K562 (cell line): ENCODE measurements around the gene CCDC106. TPM values are rescaled to one million over a fixed set of nuclear protein-coding genes. Genes with fewer than 3 reads are reported as not detected.

Source experiments
- ADNP ChIP-seq: fragments of 200-800 bp; sonication (Bioruptor generic); IDR thresholded peaks from 2 replicates; pipeline ENCODE4 v1.6.1; 2016; ENCODE audit warnings: missing genetic modification characterization, missing compliant biosample characterization
- CBX5 ChIP-seq: IDR thresholded peaks from 2 replicates; pipeline ENCODE4 v1.6.1; 2014; ENCODE audit warnings: low read depth, borderline replicate concordance
- CCAR2 ChIP-seq: fragments of 200-400 bp; formaldehyde crosslinking; IDR thresholded peaks from 2 replicates; pipeline ENCODE4 v1.6.1; 2017; ENCODE audit warnings: mild to moderate bottlenecking, low read depth, low read length
- CHCHD3 ChIP-seq: fragments of 250-450 bp; sonication (Bioruptor Pico); IDR thresholded peaks from 2 replicates; pipeline ENCODE4 v2.1.2; 2022; ENCODE audit warnings: mild to moderate bottlenecking
- FOXK2 ChIP-seq, 2 experiments: fragments of 450-650 bp; IDR thresholded peaks in 1 of 2; conservative IDR thresholded peaks in 1 of 2; 2 replicates each; pipeline ENCODE4 v1.6.1; 2016; ENCODE audit warnings: low read depth in 2 of 2, mild to moderate bottlenecking in 1 of 2
- HCFC1 ChIP-seq: IDR thresholded peaks from 2 replicates; pipeline ENCODE4 v1.6.1; 2012; ENCODE audit warnings: low read depth, low read length, improper control_type of control experiment
- HDAC3 ChIP-seq: fragments of 450-650 bp; IDR thresholded peaks from 2 replicates; pipeline ENCODE4 v1.6.1; 2018; ENCODE audit warnings: borderline replicate concordance, mild to moderate bottlenecking, moderate library complexity; ENCODE audit not compliant: partially characterized antibody
- HDAC8 ChIP-seq: fragments of 450-650 bp; IDR thresholded peaks from 2 replicates; pipeline ENCODE4 v1.6.1; 2016; ENCODE audit warnings: mild to moderate bottlenecking, missing genetic modification characterization, moderate library complexity, missing compliant biosample characterization
- HMG20B ChIP-seq: fragments of 250-450 bp; sonication (Bioruptor Pico); IDR thresholded peaks from 2 replicates; pipeline ENCODE4 v1.5.0; 2021; ENCODE audit warnings: mild to moderate bottlenecking
- MXI1 ChIP-seq: IDR thresholded peaks from 2 replicates; pipeline ENCODE4 v1.6.1; 2011; ENCODE audit warnings: low read depth, mild to moderate bottlenecking, improper control_type of control experiment, low read length
- NCOA1 ChIP-seq: fragments of 450-650 bp; IDR thresholded peaks from 2 replicates; pipeline ENCODE4 v1.6.1; 2016; ENCODE audit warnings: low read depth
- NR3C1 ChIP-seq: sonication (generic); formaldehyde crosslinking; IDR thresholded peaks from 2 replicates; pipeline ENCODE4 v1.8.1; 2022; ENCODE audit warnings: missing genetic modification reagents
- POLR2H ChIP-seq: IDR thresholded peaks from 2 replicates; pipeline ENCODE4 v1.6.1; 2016; ENCODE audit warnings: missing genetic modification characterization, low read depth, mild to moderate bottlenecking, control low read depth, missing compliant biosample characterization, moderate library complexity
- PTRF ChIP-seq: fragments of 450-650 bp; IDR thresholded peaks from 2 replicates; pipeline ENCODE4 v1.6.1; 2016; ENCODE audit warnings: mild to moderate bottlenecking, missing genetic modification characterization, missing compliant biosample characterization
- RB1 ChIP-seq: fragments of 450-650 bp; IDR thresholded peaks from 2 replicates; pipeline ENCODE4 v1.6.1; 2017; ENCODE audit warnings: low read depth, mild to moderate bottlenecking
- RBM22 ChIP-seq: fragments of 200-400 bp; formaldehyde crosslinking; IDR thresholded peaks from 2 replicates; pipeline ENCODE4 v1.6.1; 2018; ENCODE audit warnings: low read length, low read depth; ENCODE audit not compliant: poor library complexity, severe bottlenecking
- SIN3B ChIP-seq: fragments of 450-650 bp; IDR thresholded peaks from 2 replicates; pipeline ENCODE4 v1.6.1; 2017; ENCODE audit warnings: low read depth, mild to moderate bottlenecking, moderate library complexity
- SNIP1 ChIP-seq: fragments of 450-650 bp; IDR thresholded peaks from 2 replicates; pipeline ENCODE4 v1.7.1; 2017; ENCODE audit warnings: low read depth, mild to moderate bottlenecking
- SP2 ChIP-seq: IDR thresholded peaks from 2 replicates; pipeline ENCODE4 v1.6.1; 2011; ENCODE audit warnings: mild to moderate bottlenecking, low read depth, low read length, moderate library complexity; ENCODE audit not compliant: poor library complexity, severe bottlenecking; ENCODE audit errors: extremely low read depth
- TEAD1 ChIP-seq, 2 experiments: fragments of 450-650 bp in 1 of 2; sonication (generic) in 1 of 2; formaldehyde crosslinking; IDR thresholded peaks; 2 replicates each; pipeline versions ENCODE4 v1.4.0 to v1.8.0; 2020 to 2022; ENCODE audit warnings: mild to moderate bottlenecking in 2 of 2, missing genetic modification reagents in 1 of 2
- TEAD2 ChIP-seq: fragments of 450-650 bp; IDR thresholded peaks from 2 replicates; pipeline ENCODE4 v1.6.1; 2016; ENCODE audit warnings: missing genetic modification characterization, control low read depth, missing compliant biosample characterization
- U2AF2 ChIP-seq: fragments of 200-400 bp; formaldehyde crosslinking; optimal IDR thresholded peaks from 2 replicates; pipeline ENCODE3; 2017; ENCODE audit warnings: low read depth, mild to moderate bottlenecking, low read length
- ZNF134 ChIP-seq: fragments of 250-450 bp; sonication (Bioruptor Pico); conservative IDR thresholded peaks from 2 replicates; pipeline ENCODE4 v1.4.0; 2020
- ZNF140 ChIP-seq: fragments of 250-450 bp; sonication (Bioruptor Pico); IDR thresholded peaks from 2 replicates; pipeline ENCODE4 v1.8.0; 2021; ENCODE audit warnings: moderate library complexity, mild to moderate bottlenecking, inconsistent platforms
- ZNF232 ChIP-seq: sonication (generic); formaldehyde crosslinking; IDR thresholded peaks from 2 replicates; pipeline ENCODE4 v1.8.0; 2022; ENCODE audit warnings: mild to moderate bottlenecking, missing genetic modification reagents
- polyA plus RNA-seq, 8 experiments: library from polyadenylated mRNA; depleted of rRNA in 4 of 8; stranded (reverse) in 5 of 8; unstranded in 3 of 8; fragments of >200 nt; fragmentation: Nextera tagmentation in 2 of 8; fragmentation: Illumina TruSeq in 1 of 8; extraction: Ambion mirVana in 2 of 8; extraction: Trizol in 1 of 8; gene quantifications; 2 replicates each; pipeline versions ENCODE4 v1.2.1 to v1.2.3, GENCODE V29; 2011 to 2014; ENCODE audit warnings: inconsistent platforms in 1 of 8, missing spikeins in 1 of 8
- total RNA-seq, 7 experiments: library from RNA; depleted of rRNA in 6 of 7; stranded (reverse); fragments of >200 nt in 6 of 7; fragmentation: Illumina TruSeq in 2 of 7; extraction: Trizol in 2 of 7; gene quantifications; 2 replicates each; pipeline versions ENCODE4 v1.2.1 to v1.2.3, GENCODE V29; 2011 to 2021; ENCODE audit warnings: low replicate concordance in 1 of 7
- TF ChIP-seq, protein P1 (sequence below): fragments of 150-350 bp; conservative IDR thresholded peaks from 2 replicates; pipeline ENCODE4 v1.6.1; 2014; ENCODE audit warnings: low read length
- TF ChIP-seq, protein P2 (sequence below): fragments of 250-450 bp; sonication (Bioruptor Pico); IDR thresholded peaks from 2 replicates; pipeline ENCODE4 v1.6.1; 2021; ENCODE audit warnings: mild to moderate bottlenecking

CCDC106 gene
- total and polyA plus RNA-seq, 9 of the 15 experiments (the other 6 are each of a cell fraction or from before 2014, with no cell fraction given): 0.10 to 27.5 (median 15.0) TPM; not detected in 1

DNA sequence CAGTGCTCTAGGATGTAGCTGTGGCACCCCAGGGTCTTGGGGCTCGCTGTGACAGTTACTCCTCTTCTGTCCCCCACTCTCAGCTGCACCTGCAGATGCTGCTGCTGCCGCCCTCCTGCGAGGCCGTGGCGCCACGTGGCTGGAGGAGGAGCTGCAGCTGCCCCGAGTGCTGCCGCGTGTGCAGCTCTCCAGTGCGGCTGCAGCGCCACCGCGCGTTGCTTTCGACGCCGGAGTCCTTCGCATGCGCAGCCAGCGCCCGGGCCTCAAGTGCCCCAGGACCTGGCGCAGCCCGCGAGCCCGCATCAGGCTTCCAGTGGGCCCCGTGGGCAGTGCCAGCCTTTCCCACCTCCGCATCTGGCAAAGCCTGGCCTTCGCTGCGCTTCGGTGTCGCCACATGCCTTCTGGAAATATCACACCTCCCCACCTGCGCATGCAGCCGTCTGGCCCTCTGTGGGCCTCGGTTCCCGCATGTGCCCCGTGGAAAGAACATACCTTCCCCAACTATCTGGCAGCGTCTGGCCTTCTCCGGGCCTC, 7.9 kb upstream of the CCDC106 start (continued):
- TF ChIP-seq NCOA1 (no peak), RBM22 (peak; percentile 68), ADNP (tag) (no peak), PTRF (tag) (no peak), NR3C1 (CRISPR knock-in tag) (peak; percentile 96), ZNF140 (CRISPR knock-in tag) (no peak), CCAR2 (no peak), RB1 (peak; percentile 74), CBX5 (no peak), HDAC8 (tag) (no peak), SNIP1 (no peak), POLR2H (tag) (no peak), ZNF232 (CRISPR knock-in tag) (peak; percentile 99), MXI1 (no peak), ZNF134 (CRISPR knock-in tag) (0 out of 2 replicates have a peak, but pooled peaks have one; percentile 48), FOXK2 (conservative IDR thresholded peaks at IDR 0.05 in 1 of 2, IDR thresholded peaks at IDR 0.05 in 1 of 2; ENCODE audit: low read depth in 2 of 2) (no peak), SP2 (no peak), HCFC1 (0 out of 2 replicates have a peak, but pooled peaks have one; percentile 21), HDAC3 (no peak), TEAD2 (tag) (no peak), CHCHD3 (CRISPR knock-in tag) (no peak), U2AF2 (no peak), TEAD1 (CRISPR knock-in tag; IDR thresholded peaks at IDR 0.05) (peak; percentile 41 to 92; a peak in 3 of 4 replicates), HMG20B (CRISPR knock-in tag) (no peak), SIN3B (no peak)
- TF ChIP-seq, protein P1, sequence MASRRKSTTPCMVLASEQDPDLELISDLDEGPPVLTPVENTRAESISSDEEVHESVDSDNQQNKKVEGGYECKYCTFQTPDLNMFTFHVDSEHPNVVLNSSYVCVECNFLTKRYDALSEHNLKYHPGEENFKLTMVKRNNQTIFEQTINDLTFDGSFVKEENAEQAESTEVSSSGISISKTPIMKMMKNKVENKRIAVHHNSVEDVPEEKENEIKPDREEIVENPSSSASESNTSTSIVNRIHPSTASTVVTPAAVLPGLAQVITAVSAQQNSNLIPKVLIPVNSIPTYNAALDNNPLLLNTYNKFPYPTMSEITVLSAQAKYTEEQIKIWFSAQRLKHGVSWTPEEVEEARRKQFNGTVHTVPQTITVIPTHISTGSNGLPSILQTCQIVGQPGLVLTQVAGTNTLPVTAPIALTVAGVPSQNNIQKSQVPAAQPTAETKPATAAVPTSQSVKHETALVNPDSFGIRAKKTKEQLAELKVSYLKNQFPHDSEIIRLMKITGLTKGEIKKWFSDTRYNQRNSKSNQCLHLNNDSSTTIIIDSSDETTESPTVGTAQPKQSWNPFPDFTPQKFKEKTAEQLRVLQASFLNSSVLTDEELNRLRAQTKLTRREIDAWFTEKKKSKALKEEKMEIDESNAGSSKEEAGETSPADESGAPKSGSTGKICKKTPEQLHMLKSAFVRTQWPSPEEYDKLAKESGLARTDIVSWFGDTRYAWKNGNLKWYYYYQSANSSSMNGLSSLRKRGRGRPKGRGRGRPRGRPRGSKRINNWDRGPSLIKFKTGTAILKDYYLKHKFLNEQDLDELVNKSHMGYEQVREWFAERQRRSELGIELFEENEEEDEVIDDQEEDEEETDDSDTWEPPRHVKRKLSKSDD: no peak
- TF ChIP-seq, protein P2, sequence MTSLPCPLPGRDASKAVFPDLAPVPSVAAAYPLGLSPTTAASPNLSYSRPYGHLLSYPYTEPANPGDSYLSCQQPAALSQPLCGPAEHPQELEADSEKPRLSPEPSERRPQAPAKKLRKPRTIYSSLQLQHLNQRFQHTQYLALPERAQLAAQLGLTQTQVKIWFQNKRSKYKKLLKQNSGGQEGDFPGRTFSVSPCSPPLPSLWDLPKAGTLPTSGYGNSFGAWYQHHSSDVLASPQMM (CRISPR knock-in tag): no peak
